GM21360 (cell line): ENCODE measurements around the gene CSTF1.

Source experiments
- ATAC-seq: cut with Tn5 transposase; IDR thresholded peaks from one replicate; pipeline ENCODE4 v1.9.1; 2021; ENCODE audit warnings: mild to moderate bottlenecking, moderate library complexity; ENCODE audit not compliant: unreplicated experiment

CSTF1 gene

GRCh38 chr20:56449459-56449858, 57.0 kb downstream of the CSTF1 start:
- no peak for ATAC-seq

DNA sequence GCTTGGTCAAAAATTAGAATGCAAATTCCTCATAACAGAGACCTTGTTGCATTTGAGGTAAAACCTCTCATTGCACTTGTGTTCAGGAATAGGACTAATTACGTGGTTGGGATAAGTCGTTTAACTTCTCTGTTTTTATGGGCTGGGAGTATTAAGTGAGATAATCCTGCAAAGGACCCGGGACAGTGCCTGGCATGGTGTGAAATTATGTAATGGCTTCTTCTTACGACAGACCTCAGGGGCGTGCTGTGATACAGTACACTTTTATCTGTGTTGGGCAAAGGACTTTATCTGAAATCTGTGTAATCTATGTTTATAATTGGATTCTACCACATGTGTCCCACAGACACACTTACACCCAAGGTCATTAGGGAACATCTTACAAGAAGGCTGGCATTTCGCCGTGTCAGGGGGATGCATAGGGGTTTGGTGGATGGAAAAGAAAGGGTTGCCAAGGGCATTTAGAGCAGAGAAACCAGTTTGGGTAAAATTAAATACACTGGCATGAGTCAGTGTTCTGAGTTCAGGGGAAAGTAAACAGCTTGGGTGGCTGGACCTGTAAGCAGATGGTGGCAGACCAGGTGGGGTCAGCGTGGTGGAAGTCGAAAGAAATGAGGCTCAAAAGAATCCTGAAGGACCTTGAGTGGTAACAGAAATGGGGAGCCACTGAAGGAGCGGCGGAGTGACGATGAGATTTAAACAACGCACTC, 58.8 kb downstream of the CSTF1 start:
- no peak for ATAC-seq

GRCh38 chr20:56453352-56453751, 60.9 kb downstream of the CSTF1 start:
- peak; percentile 84 for ATAC-seq

GRCh38 chr20:56454754-56455153, 62.3 kb downstream of the CSTF1 start:
- no peak for ATAC-seq
